ENCODE measurements around the gene DNAAF8. TPM values are rescaled to one million over a fixed set of nuclear protein-coding genes. Genes with fewer than 3 reads are reported as not detected.
"Not testable (repeated sequence)": the region's sequence is repeated elsewhere in the genome, so short reads cannot be mapped to it uniquely, and the experiment has no call there.

Gene DNAAF8
- total and polyA plus RNA-seq, 10 donors: 0.17 to 1.2 (median 0.57) TPM; not detected in 3

DNA sequence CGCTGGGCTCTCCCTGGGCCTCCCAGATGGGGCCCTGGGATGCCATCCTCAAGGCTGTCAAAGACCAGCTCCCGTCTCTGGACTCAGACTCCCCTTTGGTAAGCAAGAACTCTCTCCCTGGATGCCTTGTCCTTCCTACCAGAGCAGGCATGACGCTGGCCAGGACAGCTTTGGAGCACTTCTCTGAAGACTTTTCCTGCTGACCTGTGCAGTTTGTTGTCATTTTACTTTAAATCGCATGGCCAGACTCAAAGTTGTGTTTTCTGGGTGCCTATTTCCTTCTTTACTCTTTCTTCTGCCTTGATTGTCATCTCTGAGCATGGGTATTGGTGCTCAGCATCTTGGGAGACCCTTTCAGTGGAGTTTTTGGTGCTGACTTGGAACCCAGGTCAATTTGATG, 2.2 kb downstream of the DNAAF8 start:
- Histone ChIP-seq H3K4me3 (no peak overlapping the region), H3K36me3 (no peaks in the 10 kb centered on the region), H3K9me3 (no peaks in the 10 kb centered on the region), H3K4me1 (peaks cover 10 to 26% (median 17%) of the 10 kb centered on the region in 6 donors), H3K27ac (no peak overlapping the region), H3K27me3 (replicated peaks in 1 of 7) (no peaks in the 10 kb centered on the region)
- DNase-seq: no peak
- WGBS, 5 donors: 88 to 91% (median 89%) methylated on average over 4 of the region's 4 CpGs
- intact Hi-C loops (cut with DNase I; ENCODE audit: low total_unique reads): no loop called here
- TF ChIP-seq POLR2AphosphoS5 (IDR thresholded peaks at IDR 0.05) (no peak), POLR2A (IDR thresholded peaks at IDR 0.05) (no peak)
- TF ChIP-seq, protein P1, sequence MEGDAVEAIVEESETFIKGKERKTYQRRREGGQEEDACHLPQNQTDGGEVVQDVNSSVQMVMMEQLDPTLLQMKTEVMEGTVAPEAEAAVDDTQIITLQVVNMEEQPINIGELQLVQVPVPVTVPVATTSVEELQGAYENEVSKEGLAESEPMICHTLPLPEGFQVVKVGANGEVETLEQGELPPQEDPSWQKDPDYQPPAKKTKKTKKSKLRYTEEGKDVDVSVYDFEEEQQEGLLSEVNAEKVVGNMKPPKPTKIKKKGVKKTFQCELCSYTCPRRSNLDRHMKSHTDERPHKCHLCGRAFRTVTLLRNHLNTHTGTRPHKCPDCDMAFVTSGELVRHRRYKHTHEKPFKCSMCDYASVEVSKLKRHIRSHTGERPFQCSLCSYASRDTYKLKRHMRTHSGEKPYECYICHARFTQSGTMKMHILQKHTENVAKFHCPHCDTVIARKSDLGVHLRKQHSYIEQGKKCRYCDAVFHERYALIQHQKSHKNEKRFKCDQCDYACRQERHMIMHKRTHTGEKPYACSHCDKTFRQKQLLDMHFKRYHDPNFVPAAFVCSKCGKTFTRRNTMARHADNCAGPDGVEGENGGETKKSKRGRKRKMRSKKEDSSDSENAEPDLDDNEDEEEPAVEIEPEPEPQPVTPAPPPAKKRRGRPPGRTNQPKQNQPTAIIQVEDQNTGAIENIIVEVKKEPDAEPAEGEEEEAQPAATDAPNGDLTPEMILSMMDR (IDR thresholded peaks at IDR 0.05 in 8 of 11, conservative IDR thresholded peaks at IDR 0.05 in 3 of 11): no peak

GRCh38 chr16:4737545-4737944, 3.2 kb downstream of the DNAAF8 start:
- H3K27ac ChIP-seq: no peak overlapping the region
- intact Hi-C loops (cut with DNase I; ENCODE audit: low total_unique reads): no loop called here
- 85 to 91% (median 88%) methylated on average over 11 to 15 of the region's 15 CpGs for WGBS, 5 donors

GRCh38 chr16:4738370-4738769, 4.0 kb downstream of the DNAAF8 start:
- 75 to 93% (median 91%) methylated on average over 5 of the region's 5 CpGs for WGBS, 5 donors

More at GRCh38 chr16:4737545-4737944, 3.2 kb downstream of the DNAAF8 start:
- Histone ChIP-seq H3K4me3 (no peak overlapping the region), H3K36me3 (no peaks in the 10 kb centered on the region), H3K9me3 (no peaks in the 10 kb centered on the region), H3K4me1 (peaks cover 10 to 29% (median 17%) of the 10 kb centered on the region in 6 donors), H3K27me3 (replicated peaks in 1 of 7) (no peaks in the 10 kb centered on the region)
- no peak for TF ChIP-seq POLR2A (IDR thresholded peaks at IDR 0.05)
- TF ChIP-seq, protein P1 (IDR thresholded peaks at IDR 0.05 in 8 of 11, conservative IDR thresholded peaks at IDR 0.05 in 3 of 11): no peak
- DNase-seq: no peak

GRCh38 chr16:4743226-4743878, 9.0 kb downstream of the DNAAF8 start:
- DNase-seq: no peak
- Histone ChIP-seq H3K4me3 (peak overlapping the region in 1 of 8 donors; percentile 7), H3K27ac (no peak overlapping the region), H3K36me3 (peaks cover 0 to 1% (median 0%) of the 10 kb centered on the region in 6 donors), H3K4me1 (peaks cover 0 to 42% (median 19%) of the 10 kb centered on the region in 6 donors), H3K9me3 (no peaks in the 10 kb centered on the region), H3K27me3 (replicated peaks in 1 of 7) (no peaks in the 10 kb centered on the region)
- intact Hi-C loops (cut with DNase I; ENCODE audit: low total_unique reads): no loop called here
- TF ChIP-seq, protein P1 (IDR thresholded peaks at IDR 0.05 in 8 of 11, conservative IDR thresholded peaks at IDR 0.05 in 3 of 11): no peak
- TF ChIP-seq POLR2A (IDR thresholded peaks at IDR 0.05) (no peak), POLR2AphosphoS5 (IDR thresholded peaks at IDR 0.05) (peak; percentile 21 to 39 (median 34))
- WGBS, 5 donors: 42 to 50% (median 46%) methylated on average over 14 of the region's 14 CpGs

More at GRCh38 chr16:4738370-4738769, 4.0 kb downstream of the DNAAF8 start:
- H3K27me3 ChIP-seq (replicated peaks in 1 of 7); H3K27ac ChIP-seq; H3K4me3 ChIP-seq; intact Hi-C loops (cut with DNase I; ENCODE audit: low total_unique reads); DNase-seq; H3K36me3 ChIP-seq; H3K9me3 ChIP-seq: not testable (repeated sequence)
- H3K4me1 ChIP-seq: peaks cover 6 to 30% (median 19%) of the 10 kb centered on the region in 6 donors

Data from spleen (tissue), 11 donors.